K562 (cell line): ENCODE results near the gene TRA2B. TPM values are rescaled to one million over a fixed set of nuclear protein-coding genes. Genes with fewer than 3 reads are reported as not detected.

ENCODE experiments used
- BHLHE40 ChIP-seq: IDR thresholded peaks from 2 replicates; pipeline ENCODE4 v1.6.1; 2011; ENCODE audit warnings: low read length, improper control_type of control experiment
- DNMT1 ChIP-seq: fragments of 450-650 bp; IDR thresholded peaks from 2 replicates; pipeline ENCODE4 v1.6.1; 2016; ENCODE audit warnings: antibody characterized with exemption, mild to moderate bottlenecking
- GABPB2 ChIP-seq: fragments of 250-450 bp; sonication (Bioruptor Pico); conservative IDR thresholded peaks from 2 replicates; pipeline ENCODE4 v1.5.1; 2021; ENCODE audit warnings: mild to moderate bottlenecking
- KDM2B ChIP-seq: fragments of 250-450 bp; sonication (Bioruptor Pico); IDR thresholded peaks from 2 replicates; pipeline ENCODE4 v1.8.0; 2021; ENCODE audit warnings: mild to moderate bottlenecking, moderate library complexity
- KLF1 ChIP-seq: fragments of 450-650 bp; IDR thresholded peaks from 2 replicates; pipeline ENCODE4 v1.6.1; 2016; ENCODE audit warnings: missing genetic modification characterization, missing compliant biosample characterization
- KLF10 ChIP-seq: fragments of 250-450 bp; sonication (Bioruptor Pico); IDR thresholded peaks from 2 replicates; pipeline ENCODE4 v1.6.1; 2021; ENCODE audit warnings: matching md5 sums
- MXI1 ChIP-seq: IDR thresholded peaks from 2 replicates; pipeline ENCODE4 v1.6.1; 2011; ENCODE audit warnings: low read depth, mild to moderate bottlenecking, improper control_type of control experiment, low read length
- NCOR1 ChIP-seq: fragments of 450-650 bp; IDR thresholded peaks from 2 replicates; pipeline ENCODE4 v1.6.1; 2016; ENCODE audit warnings: mild to moderate bottlenecking, moderate library complexity
- PHTF2 ChIP-seq: fragments of 250-450 bp; sonication (Bioruptor Pico); IDR thresholded peaks from 2 replicates; pipeline ENCODE4 v1.5.0; 2021; ENCODE audit warnings: mild to moderate bottlenecking
- SMARCA4 ChIP-seq: fragments of 450-650 bp; IDR thresholded peaks from 2 replicates; pipeline ENCODE4 v1.6.1; 2016
- SRF ChIP-seq, 2 experiments: fragments of 250-450, 450-650 bp in 1 of 2; sonication (Bioruptor Pico) in 1 of 2; sonication (generic) in 1 of 2; formaldehyde crosslinking; IDR thresholded peaks; 2 replicates each; pipeline versions ENCODE4 v1.5.0 to v1.5.1; 2020 to 2022; ENCODE audit warnings: mild to moderate bottlenecking in 1 of 2, missing genetic modification reagents in 1 of 2
- TCF3 ChIP-seq: sonication (generic); formaldehyde crosslinking; IDR thresholded peaks from 2 replicates; pipeline ENCODE4 v1.4.0; 2020; ENCODE audit warnings: mild to moderate bottlenecking, missing genetic modification reagents
- U2AF2 ChIP-seq: fragments of 200-400 bp; formaldehyde crosslinking; optimal IDR thresholded peaks from 2 replicates; pipeline ENCODE3; 2017; ENCODE audit warnings: low read depth, mild to moderate bottlenecking, low read length
- ZKSCAN8 ChIP-seq: fragments of 200-800 bp; sonication (Bioruptor generic); IDR thresholded peaks from 2 replicates; pipeline ENCODE4 v1.6.1; 2016; ENCODE audit warnings: missing genetic modification characterization, missing compliant biosample characterization
- ZNF140 ChIP-seq: fragments of 250-450 bp; sonication (Bioruptor Pico); IDR thresholded peaks from 2 replicates; pipeline ENCODE4 v1.8.0; 2021; ENCODE audit warnings: moderate library complexity, mild to moderate bottlenecking, inconsistent platforms
- ZNF561 ChIP-seq: fragments of 450-650 bp; formaldehyde crosslinking; conservative IDR thresholded peaks from 2 replicates; pipeline ENCODE4 v1.4.0; 2020; ENCODE audit warnings: mild to moderate bottlenecking, moderate library complexity
- polyA plus RNA-seq, 8 experiments: library from polyadenylated mRNA; depleted of rRNA in 4 of 8; stranded (reverse) in 5 of 8; unstranded in 3 of 8; fragments of >200 nt; fragmentation: Nextera tagmentation in 2 of 8; fragmentation: Illumina TruSeq in 1 of 8; extraction: Ambion mirVana in 2 of 8; extraction: Trizol in 1 of 8; gene quantifications; 2 replicates each; pipeline versions ENCODE4 v1.2.1 to v1.2.3, GENCODE V29; 2011 to 2014; ENCODE audit warnings: inconsistent platforms in 1 of 8, missing spikeins in 1 of 8
- total RNA-seq, 7 experiments: library from RNA; depleted of rRNA in 6 of 7; stranded (reverse); fragments of >200 nt in 6 of 7; fragmentation: Illumina TruSeq in 2 of 7; extraction: Trizol in 2 of 7; gene quantifications; 2 replicates each; pipeline versions ENCODE4 v1.2.1 to v1.2.3, GENCODE V29; 2011 to 2021; ENCODE audit warnings: low replicate concordance in 1 of 7
- TF ChIP-seq, protein P1 (sequence below): fragments of 450-650 bp; formaldehyde crosslinking; IDR thresholded peaks from 2 replicates; pipeline ENCODE4 v1.4.0; 2020; ENCODE audit warnings: mild to moderate bottlenecking, moderate library complexity
- TF ChIP-seq, protein P2 (sequence below): sonication (generic); formaldehyde crosslinking; IDR thresholded peaks from 2 replicates; pipeline ENCODE4 v1.8.0; 2022; ENCODE audit warnings: mild to moderate bottlenecking, missing genetic modification reagents
- TF ChIP-seq, protein P3 (sequence below): fragments of 450-650 bp; IDR thresholded peaks from 2 replicates; pipeline ENCODE4 v1.6.1; 2016
- TF ChIP-seq, protein P4 (sequence below): sonication (generic); formaldehyde crosslinking; IDR thresholded peaks from 2 replicates; pipeline ENCODE4 v1.8.0; 2022; ENCODE audit warnings: mild to moderate bottlenecking, missing genetic modification reagents, borderline replicate concordance
- TF ChIP-seq, protein P5 (sequence below), 3 experiments: IDR thresholded peaks in 2 of 3; conservative IDR thresholded peaks in 1 of 3; 2 replicates each; pipeline ENCODE4 v1.5.1; 2011 to 2012; ENCODE audit warnings: low read length in 3 of 3, mild to moderate bottlenecking in 3 of 3, control low read depth in 2 of 3, improper control_type of control experiment in 1 of 3, inconsistent platforms in 1 of 3, low read depth in 1 of 3, mixed read lengths in 1 of 3, moderate library complexity in 1 of 3; ENCODE audit not compliant: insufficient read depth in 2 of 3
- TF ChIP-seq, protein P6 (sequence below): sonication (generic); formaldehyde crosslinking; IDR thresholded peaks from 2 replicates; pipeline ENCODE4 v1.8.1; 2022; ENCODE audit warnings: missing genetic modification reagents

TRA2B gene
- total and polyA plus RNA-seq, 9 of the 15 experiments (the other 6 are each of a cell fraction or from before 2014, with no cell fraction given), result 105 to 411 (median 278) TPM

DNA sequence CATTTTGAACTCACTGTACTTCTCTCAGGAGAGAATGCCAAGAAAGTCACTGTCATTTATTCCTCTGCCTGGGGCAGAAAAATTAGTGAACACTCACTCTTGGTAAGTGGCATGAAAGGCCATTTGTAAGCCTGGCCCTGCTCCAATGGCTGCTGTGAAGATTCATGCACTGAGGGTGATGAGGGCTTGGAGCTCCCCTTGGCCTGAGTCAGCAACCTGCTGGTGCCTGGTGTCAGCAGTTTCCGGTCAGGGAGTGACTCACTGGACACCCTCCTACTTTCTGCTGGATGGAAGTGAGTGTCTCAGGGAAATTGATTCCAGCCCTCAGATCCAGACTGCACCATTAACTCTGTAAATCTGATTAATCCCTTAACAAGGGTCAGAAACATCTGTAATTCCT is 37.6 kb downstream of the TRA2B start (continued):
- TF ChIP-seq KLF1 (tag) (no peak), DNMT1 (no peak), KDM2B (CRISPR knock-in tag) (no peak), SMARCA4 (peak; percentile 74), PHTF2 (CRISPR knock-in tag) (no peak), ZNF561 (no peak), ZKSCAN8 (CRISPR knock-in tag) (no peak), GABPB2 (CRISPR knock-in tag) (no peak), TCF3 (CRISPR knock-in tag) (no peak), MXI1 (no peak), SRF (CRISPR knock-in tag; IDR thresholded peaks at IDR 0.05) (no peak), NCOR1 (no peak), U2AF2 (no peak), BHLHE40 (0 out of 2 replicates have a peak, but pooled peaks have one; percentile 20), KLF10 (no peak), ZNF140 (CRISPR knock-in tag) (no peak)
- TF ChIP-seq, protein P1, sequence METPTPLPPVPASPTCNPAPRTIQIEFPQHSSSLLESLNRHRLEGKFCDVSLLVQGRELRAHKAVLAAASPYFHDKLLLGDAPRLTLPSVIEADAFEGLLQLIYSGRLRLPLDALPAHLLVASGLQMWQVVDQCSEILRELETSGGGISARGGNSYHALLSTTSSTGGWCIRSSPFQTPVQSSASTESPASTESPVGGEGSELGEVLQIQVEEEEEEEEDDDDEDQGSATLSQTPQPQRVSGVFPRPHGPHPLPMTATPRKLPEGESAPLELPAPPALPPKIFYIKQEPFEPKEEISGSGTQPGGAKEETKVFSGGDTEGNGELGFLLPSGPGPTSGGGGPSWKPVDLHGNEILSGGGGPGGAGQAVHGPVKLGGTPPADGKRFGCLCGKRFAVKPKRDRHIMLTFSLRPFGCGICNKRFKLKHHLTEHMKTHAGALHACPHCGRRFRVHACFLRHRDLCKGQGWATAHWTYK (CRISPR knock-in tag), result no peak
- TF ChIP-seq, protein P2, sequence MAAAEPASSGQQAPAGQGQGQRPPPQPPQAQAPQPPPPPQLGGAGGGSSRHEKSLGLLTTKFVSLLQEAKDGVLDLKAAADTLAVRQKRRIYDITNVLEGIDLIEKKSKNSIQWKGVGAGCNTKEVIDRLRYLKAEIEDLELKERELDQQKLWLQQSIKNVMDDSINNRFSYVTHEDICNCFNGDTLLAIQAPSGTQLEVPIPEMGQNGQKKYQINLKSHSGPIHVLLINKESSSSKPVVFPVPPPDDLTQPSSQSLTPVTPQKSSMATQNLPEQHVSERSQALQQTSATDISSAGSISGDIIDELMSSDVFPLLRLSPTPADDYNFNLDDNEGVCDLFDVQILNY (CRISPR knock-in tag), result no peak
- TF ChIP-seq, protein P3, sequence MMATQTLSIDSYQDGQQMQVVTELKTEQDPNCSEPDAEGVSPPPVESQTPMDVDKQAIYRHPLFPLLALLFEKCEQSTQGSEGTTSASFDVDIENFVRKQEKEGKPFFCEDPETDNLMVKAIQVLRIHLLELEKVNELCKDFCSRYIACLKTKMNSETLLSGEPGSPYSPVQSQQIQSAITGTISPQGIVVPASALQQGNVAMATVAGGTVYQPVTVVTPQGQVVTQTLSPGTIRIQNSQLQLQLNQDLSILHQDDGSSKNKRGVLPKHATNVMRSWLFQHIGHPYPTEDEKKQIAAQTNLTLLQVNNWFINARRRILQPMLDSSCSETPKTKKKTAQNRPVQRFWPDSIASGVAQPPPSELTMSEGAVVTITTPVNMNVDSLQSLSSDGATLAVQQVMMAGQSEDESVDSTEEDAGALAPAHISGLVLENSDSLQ, result peak; percentile 45
- TF ChIP-seq, protein P4, sequence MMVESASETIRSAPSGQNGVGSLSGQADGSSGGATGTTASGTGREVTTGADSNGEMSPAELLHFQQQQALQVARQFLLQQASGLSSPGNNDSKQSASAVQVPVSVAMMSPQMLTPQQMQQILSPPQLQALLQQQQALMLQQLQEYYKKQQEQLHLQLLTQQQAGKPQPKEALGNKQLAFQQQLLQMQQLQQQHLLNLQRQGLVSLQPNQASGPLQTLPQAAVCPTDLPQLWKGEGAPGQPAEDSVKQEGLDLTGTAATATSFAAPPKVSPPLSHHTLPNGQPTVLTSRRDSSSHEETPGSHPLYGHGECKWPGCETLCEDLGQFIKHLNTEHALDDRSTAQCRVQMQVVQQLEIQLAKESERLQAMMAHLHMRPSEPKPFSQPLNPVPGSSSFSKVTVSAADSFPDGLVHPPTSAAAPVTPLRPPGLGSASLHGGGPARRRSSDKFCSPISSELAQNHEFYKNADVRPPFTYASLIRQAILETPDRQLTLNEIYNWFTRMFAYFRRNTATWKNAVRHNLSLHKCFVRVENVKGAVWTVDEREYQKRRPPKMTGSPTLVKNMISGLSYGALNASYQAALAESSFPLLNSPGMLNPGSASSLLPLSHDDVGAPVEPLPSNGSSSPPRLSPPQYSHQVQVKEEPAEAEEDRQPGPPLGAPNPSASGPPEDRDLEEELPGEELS (CRISPR knock-in tag), result no peak
- TF ChIP-seq, protein P5, sequence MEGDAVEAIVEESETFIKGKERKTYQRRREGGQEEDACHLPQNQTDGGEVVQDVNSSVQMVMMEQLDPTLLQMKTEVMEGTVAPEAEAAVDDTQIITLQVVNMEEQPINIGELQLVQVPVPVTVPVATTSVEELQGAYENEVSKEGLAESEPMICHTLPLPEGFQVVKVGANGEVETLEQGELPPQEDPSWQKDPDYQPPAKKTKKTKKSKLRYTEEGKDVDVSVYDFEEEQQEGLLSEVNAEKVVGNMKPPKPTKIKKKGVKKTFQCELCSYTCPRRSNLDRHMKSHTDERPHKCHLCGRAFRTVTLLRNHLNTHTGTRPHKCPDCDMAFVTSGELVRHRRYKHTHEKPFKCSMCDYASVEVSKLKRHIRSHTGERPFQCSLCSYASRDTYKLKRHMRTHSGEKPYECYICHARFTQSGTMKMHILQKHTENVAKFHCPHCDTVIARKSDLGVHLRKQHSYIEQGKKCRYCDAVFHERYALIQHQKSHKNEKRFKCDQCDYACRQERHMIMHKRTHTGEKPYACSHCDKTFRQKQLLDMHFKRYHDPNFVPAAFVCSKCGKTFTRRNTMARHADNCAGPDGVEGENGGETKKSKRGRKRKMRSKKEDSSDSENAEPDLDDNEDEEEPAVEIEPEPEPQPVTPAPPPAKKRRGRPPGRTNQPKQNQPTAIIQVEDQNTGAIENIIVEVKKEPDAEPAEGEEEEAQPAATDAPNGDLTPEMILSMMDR (IDR thresholded peaks at IDR 0.05 in 2 of 3, conservative IDR thresholded peaks at IDR 0.05 in 1 of 3; ENCODE audit: insufficient read depth in 2 of 3, low read depth in 1 of 3, low read length in 3 of 3), result no peak
- TF ChIP-seq, protein P6, sequence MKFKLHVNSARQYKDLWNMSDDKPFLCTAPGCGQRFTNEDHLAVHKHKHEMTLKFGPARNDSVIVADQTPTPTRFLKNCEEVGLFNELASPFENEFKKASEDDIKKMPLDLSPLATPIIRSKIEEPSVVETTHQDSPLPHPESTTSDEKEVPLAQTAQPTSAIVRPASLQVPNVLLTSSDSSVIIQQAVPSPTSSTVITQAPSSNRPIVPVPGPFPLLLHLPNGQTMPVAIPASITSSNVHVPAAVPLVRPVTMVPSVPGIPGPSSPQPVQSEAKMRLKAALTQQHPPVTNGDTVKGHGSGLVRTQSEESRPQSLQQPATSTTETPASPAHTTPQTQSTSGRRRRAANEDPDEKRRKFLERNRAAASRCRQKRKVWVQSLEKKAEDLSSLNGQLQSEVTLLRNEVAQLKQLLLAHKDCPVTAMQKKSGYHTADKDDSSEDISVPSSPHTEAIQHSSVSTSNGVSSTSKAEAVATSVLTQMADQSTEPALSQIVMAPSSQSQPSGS (CRISPR knock-in tag), result no peak
